Hepatocyte (in vitro differentiated cells): ENCODE results near the gene STK24.
"Not testable (repeated sequence)": the region's sequence is repeated elsewhere in the genome, so short reads cannot be mapped to it uniquely, and the experiment has no call there.

Experiments used
- EZH2phosphoT487 ChIP-seq: fragments of 200-600 bp; sonication (generic); IDR thresholded peaks from one replicate; pipeline ENCODE4 v1.6.1; 2018; ENCODE audit warnings: antibody characterized with exemption, mild to moderate bottlenecking, low read depth, moderate library complexity; ENCODE audit not compliant: unreplicated experiment, severe bottlenecking
- TF ChIP-seq, protein P1 (sequence below): fragments of 200-600 bp; sonication (generic); IDR thresholded peaks from 2 replicates; pipeline ENCODE4 v1.5.1; 2016; ENCODE audit warnings: antibody characterized with exemption, mild to moderate bottlenecking; ENCODE audit not compliant: poor library complexity

DNA sequence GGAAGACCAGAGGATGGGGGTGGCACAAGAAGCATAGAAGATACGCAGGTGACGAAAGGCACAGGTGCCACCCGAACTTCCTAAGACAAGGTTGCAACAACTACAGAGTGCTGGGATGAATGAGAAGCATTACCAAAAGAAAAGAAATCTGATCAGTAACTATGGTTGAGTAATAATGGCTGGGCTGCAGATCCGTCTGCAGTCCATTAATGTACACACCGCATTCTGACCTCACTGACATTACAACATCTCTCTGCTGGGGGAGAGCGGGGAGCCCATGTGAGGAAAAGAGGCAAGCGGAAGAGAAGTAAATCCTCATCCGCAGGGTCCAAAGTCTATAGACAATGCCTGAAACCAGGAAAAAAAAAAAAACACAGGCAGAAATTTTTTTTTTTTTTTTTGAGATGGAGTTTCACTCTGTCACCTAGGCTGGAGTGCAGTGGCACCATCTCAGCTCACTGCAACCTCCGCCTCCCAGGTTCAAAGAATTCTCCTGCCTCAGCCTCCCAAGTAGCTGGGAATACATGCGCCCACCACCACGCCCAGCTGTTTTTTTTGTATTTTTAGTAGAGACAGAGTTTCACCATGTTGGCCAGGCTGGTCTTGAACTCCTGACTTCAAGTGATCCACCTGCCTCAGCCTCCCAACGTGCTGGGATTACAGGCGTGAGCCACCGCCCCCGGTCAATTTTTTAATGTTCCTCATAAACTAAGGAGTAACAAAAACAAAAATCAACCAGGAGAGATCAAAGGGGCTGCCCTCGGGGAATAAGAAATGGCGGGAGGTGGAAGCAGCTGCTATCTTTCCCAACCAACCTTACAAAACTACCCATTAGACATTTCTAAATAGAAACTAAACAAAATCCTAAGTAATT lies 7.2 kb downstream of the STK24 start:
- TF ChIP-seq, protein P1, sequence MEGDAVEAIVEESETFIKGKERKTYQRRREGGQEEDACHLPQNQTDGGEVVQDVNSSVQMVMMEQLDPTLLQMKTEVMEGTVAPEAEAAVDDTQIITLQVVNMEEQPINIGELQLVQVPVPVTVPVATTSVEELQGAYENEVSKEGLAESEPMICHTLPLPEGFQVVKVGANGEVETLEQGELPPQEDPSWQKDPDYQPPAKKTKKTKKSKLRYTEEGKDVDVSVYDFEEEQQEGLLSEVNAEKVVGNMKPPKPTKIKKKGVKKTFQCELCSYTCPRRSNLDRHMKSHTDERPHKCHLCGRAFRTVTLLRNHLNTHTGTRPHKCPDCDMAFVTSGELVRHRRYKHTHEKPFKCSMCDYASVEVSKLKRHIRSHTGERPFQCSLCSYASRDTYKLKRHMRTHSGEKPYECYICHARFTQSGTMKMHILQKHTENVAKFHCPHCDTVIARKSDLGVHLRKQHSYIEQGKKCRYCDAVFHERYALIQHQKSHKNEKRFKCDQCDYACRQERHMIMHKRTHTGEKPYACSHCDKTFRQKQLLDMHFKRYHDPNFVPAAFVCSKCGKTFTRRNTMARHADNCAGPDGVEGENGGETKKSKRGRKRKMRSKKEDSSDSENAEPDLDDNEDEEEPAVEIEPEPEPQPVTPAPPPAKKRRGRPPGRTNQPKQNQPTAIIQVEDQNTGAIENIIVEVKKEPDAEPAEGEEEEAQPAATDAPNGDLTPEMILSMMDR, result not testable (repeated sequence)
- not testable (repeated sequence) for TF ChIP-seq EZH2phosphoT487
